ENCODE data around the gene KCNIP2.
"Not testable (repeated sequence)": the region's sequence is repeated elsewhere in the genome, so short reads cannot be mapped to it uniquely, and the experiment has no call there.

Gene KCNIP2

GRCh38 chr10:101812606-101813005 lies 31.0 kb downstream of the KCNIP2 start:
- Mint-ChIP-seq H3K27me3 (ENCODE audit: low read depth) (no peaks in the 10 kb centered on the region), H3K27ac (no peak overlapping the region)

DNA sequence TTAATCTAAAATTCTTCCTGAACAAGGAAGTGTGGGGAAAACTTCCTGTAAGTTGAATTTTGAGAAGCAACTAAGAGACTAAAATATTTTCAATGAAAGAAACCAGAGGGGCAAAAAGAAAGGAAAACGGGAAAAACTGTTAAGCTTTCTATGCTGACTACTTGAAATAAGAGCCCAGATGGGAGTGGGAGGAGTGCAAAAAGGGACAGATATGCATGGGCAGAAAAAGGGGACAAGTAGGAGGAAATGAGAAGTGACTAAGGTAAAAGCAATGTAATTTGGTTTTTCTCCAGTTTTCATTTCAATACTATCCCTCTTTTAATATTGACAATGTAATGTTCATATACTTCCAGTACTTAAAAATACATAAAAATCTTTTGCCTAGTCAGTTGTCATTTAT lies 36.4 kb downstream of the KCNIP2 start:
- no peak for TF ChIP-seq CTCF (IDR thresholded peaks at IDR 0.05; ENCODE audit: unreplicated experiment in 3 of 3)

More at GRCh38 chr10:101812606-101813005, 31.0 kb downstream of the KCNIP2 start:
- TF ChIP-seq CTCF (IDR thresholded peaks at IDR 0.05; ENCODE audit: unreplicated experiment in 3 of 3): no peak
- H3K36me3 Mint-ChIP-seq (ENCODE audit: low read depth): peaks cover 44% of the 10 kb centered on the region
- H3K4me1 Mint-ChIP-seq: peaks cover 38% of the 10 kb centered on the region
- no peaks in the 10 kb centered on the region for H3K9me3 Mint-ChIP-seq
- no peak overlapping the region for H3K4me3 Mint-ChIP-seq

GRCh38 chr10:101803511-101803910 lies 40.1 kb downstream of the KCNIP2 start:
- H3K27ac Mint-ChIP-seq: no peak overlapping the region
- H3K4me1 Mint-ChIP-seq: no peaks in the 10 kb centered on the region
- no peak for TF ChIP-seq CTCF (IDR thresholded peaks at IDR 0.05; ENCODE audit: unreplicated experiment in 3 of 3)
- H3K36me3 Mint-ChIP-seq (ENCODE audit: low read depth): peaks cover 77% of the 10 kb centered on the region
- H3K4me3 Mint-ChIP-seq: no peak overlapping the region
- H3K27me3 Mint-ChIP-seq (ENCODE audit: low read depth): no peaks in the 10 kb centered on the region
- no peaks in the 10 kb centered on the region for H3K9me3 Mint-ChIP-seq

More for the DNA sequence above, 36.4 kb downstream of the KCNIP2 start:
- peaks cover 67% of the 10 kb centered on the region for H3K36me3 Mint-ChIP-seq (ENCODE audit: low read depth)
- no peaks in the 10 kb centered on the region for H3K27me3 Mint-ChIP-seq (ENCODE audit: low read depth)
- H3K4me3 Mint-ChIP-seq: no peak overlapping the region
- no peak overlapping the region for H3K27ac Mint-ChIP-seq
- no peaks in the 10 kb centered on the region for H3K9me3 Mint-ChIP-seq
- H3K4me1 Mint-ChIP-seq: no peaks in the 10 kb centered on the region

DNA sequence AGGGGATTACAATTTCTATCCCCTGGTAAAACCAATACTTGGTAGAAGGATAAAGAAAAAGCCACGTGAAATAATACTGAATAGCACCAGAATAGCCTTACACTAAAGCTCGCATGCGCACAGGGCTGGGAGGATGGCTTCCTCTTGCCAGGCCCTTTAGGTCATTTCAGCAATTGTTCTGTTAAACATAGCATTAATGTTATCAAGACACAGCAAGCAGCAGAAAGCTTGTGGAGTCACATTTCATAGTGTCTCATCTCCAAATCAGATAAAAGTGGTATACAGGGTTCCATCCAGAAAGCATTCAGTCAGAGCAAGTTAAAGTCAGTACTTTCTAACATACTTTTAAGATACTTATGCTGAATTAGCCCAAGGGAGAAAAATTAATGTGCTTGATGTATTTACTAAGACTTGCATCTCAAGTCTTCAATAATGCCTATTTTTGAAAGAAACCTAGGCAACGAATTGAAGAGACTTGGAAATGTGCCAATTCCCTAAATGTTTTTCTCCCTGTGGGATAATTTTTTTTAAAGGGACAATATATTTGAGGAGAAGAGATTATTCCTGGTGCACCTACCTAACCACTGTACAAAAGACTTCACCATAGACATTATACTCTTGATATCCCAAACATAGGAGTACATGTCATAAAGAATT lies 46.1 kb downstream of the KCNIP2 start:
- no peak overlapping the region for H3K4me3 Mint-ChIP-seq
- no peak for TF ChIP-seq CTCF (IDR thresholded peaks at IDR 0.05; ENCODE audit: unreplicated experiment in 3 of 3)
- no peaks in the 10 kb centered on the region for H3K9me3 Mint-ChIP-seq
- H3K36me3 Mint-ChIP-seq (ENCODE audit: low read depth): peaks cover 90% of the 10 kb centered on the region
- H3K27me3 Mint-ChIP-seq (ENCODE audit: low read depth): no peaks in the 10 kb centered on the region
- H3K27ac Mint-ChIP-seq: no peak overlapping the region
- H3K4me1 Mint-ChIP-seq: no peaks in the 10 kb centered on the region

GRCh38 chr10:101793526-101793925 lies 50.1 kb downstream of the KCNIP2 start:
- H3K4me1 Mint-ChIP-seq: no peaks in the 10 kb centered on the region
- H3K36me3 Mint-ChIP-seq (ENCODE audit: low read depth): peaks cover 73% of the 10 kb centered on the region
- H3K27me3 Mint-ChIP-seq (ENCODE audit: low read depth): no peaks in the 10 kb centered on the region
- H3K27ac Mint-ChIP-seq: no peak overlapping the region
- no peak for TF ChIP-seq CTCF (IDR thresholded peaks at IDR 0.05; ENCODE audit: unreplicated experiment in 3 of 3)
- H3K9me3 Mint-ChIP-seq: no peaks in the 10 kb centered on the region
- H3K4me3 Mint-ChIP-seq: no peak overlapping the region

DNA sequence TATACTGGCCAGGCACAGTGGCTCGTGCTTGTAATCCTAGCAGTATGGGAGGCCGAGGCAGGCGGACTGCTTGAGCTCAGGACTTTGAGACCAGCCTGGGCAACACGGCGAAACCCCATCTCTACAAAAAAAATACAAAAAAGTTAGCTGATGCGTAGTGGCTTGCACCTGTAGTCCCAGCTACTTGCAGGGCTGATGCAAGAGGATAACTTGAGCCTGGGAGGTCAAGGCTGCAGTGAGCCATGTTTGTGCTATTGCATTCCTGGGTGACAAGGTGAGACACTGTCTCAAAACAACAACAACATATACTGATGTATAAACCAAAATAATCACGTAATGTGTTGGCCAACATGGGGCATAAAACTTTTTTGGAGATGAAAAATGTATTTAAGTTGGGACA lies 53.9 kb downstream of the KCNIP2 start:
- H3K4me3 Mint-ChIP-seq: no peak overlapping the region
- no peak overlapping the region for H3K27ac Mint-ChIP-seq
- peaks cover 4% of the 10 kb centered on the region for H3K4me1 Mint-ChIP-seq
- H3K9me3 Mint-ChIP-seq: no peaks in the 10 kb centered on the region
- TF ChIP-seq CTCF (IDR thresholded peaks at IDR 0.05; ENCODE audit: unreplicated experiment in 3 of 3): no peak
- peaks cover 62% of the 10 kb centered on the region for H3K36me3 Mint-ChIP-seq (ENCODE audit: low read depth)
- H3K27me3 Mint-ChIP-seq (ENCODE audit: low read depth): no peaks in the 10 kb centered on the region

- not testable (repeated sequence) for H3K27me3 Mint-ChIP-seq (ENCODE audit: low read depth); H3K27ac Mint-ChIP-seq; H3K4me1 Mint-ChIP-seq; H3K9me3 Mint-ChIP-seq; H3K4me3 Mint-ChIP-seq
- peaks cover 57% of the 10 kb centered on the region for H3K36me3 Mint-ChIP-seq (ENCODE audit: low read depth)
Observed at GRCh38 chr10:101789231-101789630, 54.4 kb downstream of the KCNIP2 start.
